K562 (cell line): Measurements from ENCODE around the gene CXCL17. TPM values are rescaled to one million over a fixed set of nuclear protein-coding genes. Genes with fewer than 3 reads are reported as not detected.

Source experiments
- ATAC-seq: fragments of 200-7000 bp; cut with Tn5 transposase; 3 replicates; pipeline ENCODE4 v1.9.1; 2020; ENCODE audit warnings: moderate library complexity
- BruUV-seq: library from RNA; stranded (reverse); fragments of 400-500 nt; replicated peaks from 2 replicates; lab custom pipeline; 2021; lab: Mats Ljungman, UMichigan
- CTCF ChIA-PET: fragments of 300-600 bp; formaldehyde crosslinking; extraction: SDS; loops from one replicate; lab custom pipeline; 2021; ENCODE audit warnings: low intra/inter-chr PET ratio; lab: Yijun Ruan, JAX
- POLR2A ChIA-PET: fragments of 300-600, 350-650 bp; sonication (Branson Sonifier 250); formaldehyde crosslinking; extraction: SDS; loops from one replicate; lab custom pipeline; 2021; ENCODE audit warnings: antibody characterized with exemption, inconsistent platforms; lab: Yijun Ruan, JAX
- DNase-seq, 4 experiments: peaks; one replicate each; pipeline versions ENCODE4 v3.0.0 to v3.0.0-alpha.2; 2011 to 2018; ENCODE audit warnings: low spot score in 3 of 4, mixed read lengths in 3 of 4; ENCODE audit errors: extremely low read depth in 1 of 4
- FAIRE-seq: peaks from 2 replicates; lab custom pipeline; 2011; peaks lifted over from hg19 to GRCh38; lab: Jason Lieb, UNC
- H2AFZ ChIP-seq: 2 replicates; pipeline ENCODE4 v1.6.0; 2011; ENCODE audit warnings: low read depth, low read length, control low read depth, inconsistent platforms
- H3K27ac ChIP-seq: fragments of 200-600 bp; 3 replicates; pipeline ENCODE4 v1.8.0; 2011; ENCODE audit warnings: low read depth, mild to moderate bottlenecking, control low read depth, inconsistent platforms, low read length, moderate library complexity, mixed read lengths; ENCODE audit errors: extremely low read depth
- H3K27me3 ChIP-seq, 2 experiments: fragments of 300-600 bp in 1 of 2; 2 replicates in 1 of 2; 3 replicates in 1 of 2; pipeline versions ENCODE4 v1.6.0 to v1.8.0; 2011; ENCODE audit warnings: inconsistent platforms in 2 of 2, low read length in 2 of 2, mild to moderate bottlenecking in 1 of 2, mixed read lengths in 1 of 2, moderate library complexity in 1 of 2; ENCODE audit not compliant: control insufficient read depth in 2 of 2, insufficient read depth in 2 of 2
- H3K36me3 ChIP-seq: fragments of 300-600 bp; 3 replicates; pipeline ENCODE4 v1.8.0; 2011; ENCODE audit warnings: mild to moderate bottlenecking, low read length, inconsistent platforms; ENCODE audit not compliant: control insufficient read depth, insufficient read depth
- H3K4me1 ChIP-seq, 2 experiments: fragments of 200-600 bp in 1 of 2; replicated peaks in 1 of 2; 2 replicates in 1 of 2; 3 replicates in 1 of 2; pipeline versions ENCODE4 v1.5.1 to v1.8.0; 2011; ENCODE audit warnings: inconsistent platforms in 2 of 2, low read length in 2 of 2, mild to moderate bottlenecking in 1 of 2, mixed read lengths in 1 of 2, moderate library complexity in 1 of 2; ENCODE audit not compliant: control insufficient read depth in 2 of 2, insufficient read depth in 2 of 2
- H3K4me2 ChIP-seq: 2 replicates; pipeline ENCODE4 v1.6.1; 2011; ENCODE audit warnings: low read length, control low read depth, inconsistent platforms, mixed read lengths; ENCODE audit not compliant: insufficient read depth
- H3K4me3 ChIP-seq: fragments of 200-600 bp; sonication (generic), shearing (Covaris generic); 2 replicates; pipeline ENCODE4 v1.5.1; 2016; ENCODE audit warnings: control low read depth, inconsistent platforms
- H3K79me2 ChIP-seq: fragments of 200-600 bp; 3 replicates; pipeline ENCODE4 v1.8.0; 2011; ENCODE audit warnings: low read length, inconsistent platforms; ENCODE audit not compliant: control insufficient read depth, insufficient read depth
- H3K9ac ChIP-seq, 2 experiments: 2 replicates each; pipeline versions ENCODE4 v1.6.0 to v1.6.1; 2011; ENCODE audit warnings: low read depth in 2 of 2, low read length in 2 of 2, control low read depth in 1 of 2, inconsistent platforms in 1 of 2, mild to moderate bottlenecking in 1 of 2, mixed read lengths in 1 of 2; ENCODE audit not compliant: insufficient read depth in 1 of 2
- H3K9me1 ChIP-seq: one replicate; pipeline ENCODE4 v1.6.0; 2011; ENCODE audit warnings: inconsistent platforms, mild to moderate bottlenecking, low read length, moderate library complexity; ENCODE audit not compliant: control insufficient read depth, insufficient read depth
- H3K9me3 ChIP-seq: replicated peaks from 2 replicates; pipeline ENCODE4 v1.5.1; 2011; ENCODE audit warnings: low read depth, low read length, inconsistent platforms; ENCODE audit not compliant: control insufficient read depth, insufficient read depth
- H4K20me1 ChIP-seq: replicated peaks from 2 replicates; pipeline ENCODE4 v1.6.1; 2011; ENCODE audit warnings: low read length, inconsistent platforms, mixed read lengths; ENCODE audit not compliant: control insufficient read depth, insufficient read depth
- WGBS: fragments of 100-300 bp; shearing (Covaris generic); methylation state at CpG from one replicate; pipeline ENCODE4 v1.1.6; 2016; ENCODE audit warnings: low coverage, mixed read lengths; ENCODE audit not compliant: insufficient coverage; ENCODE audit errors: missing lambda C conversion rate; 5-methylcytosine and 5-hydroxymethylcytosine counted together
- in situ Hi-C: fragments of 300-500 bp; cut with MboI; formaldehyde crosslinking; loops from 4 replicates; pipeline ENCODE4 v1.15.0; 2018; ENCODE audit warnings: inconsistent platforms, mixed read lengths
- intact Hi-C: fragments of 100-400 bp; cut with micrococcal nuclease; formaldehyde crosslinking; loops from 2 replicates; pipeline ENCODE4 v1.14.2; 2022
- polyA plus RNA-seq, 8 experiments: library from polyadenylated mRNA; depleted of rRNA in 4 of 8; stranded (reverse) in 5 of 8; unstranded in 3 of 8; fragments of >200 nt; fragmentation: Nextera tagmentation in 2 of 8; fragmentation: Illumina TruSeq in 1 of 8; extraction: Ambion mirVana in 2 of 8; extraction: Trizol in 1 of 8; gene quantifications; 2 replicates each; pipeline versions ENCODE4 v1.2.1 to v1.2.3, GENCODE V29; 2011 to 2014; ENCODE audit warnings: inconsistent platforms in 1 of 8, missing spikeins in 1 of 8
- total RNA-seq, 7 experiments: library from RNA; depleted of rRNA in 6 of 7; stranded (reverse); fragments of >200 nt in 6 of 7; fragmentation: Illumina TruSeq in 2 of 7; extraction: Trizol in 2 of 7; gene quantifications; 2 replicates each; pipeline versions ENCODE4 v1.2.1 to v1.2.3, GENCODE V29; 2011 to 2021; ENCODE audit warnings: low replicate concordance in 1 of 7
- TF ChIP-seq, protein P1 (sequence below): fragments of 450-650 bp; IDR thresholded peaks from 2 replicates; pipeline ENCODE4 v1.6.1; 2016; ENCODE audit warnings: mild to moderate bottlenecking, moderate library complexity
- TF ChIP-seq, protein P2 (sequence below): fragments of 200-800 bp; sonication (Bioruptor generic); IDR thresholded peaks from 2 replicates; pipeline ENCODE4 v1.6.1; 2016; ENCODE audit warnings: missing genetic modification characterization, missing compliant biosample characterization

CXCL17 gene
- total and polyA plus RNA-seq, 9 of the 15 experiments (the other 6 are each of a cell fraction or from before 2014, with no cell fraction given): 0.10 to 0.15 TPM; not detected in 7

DNA sequence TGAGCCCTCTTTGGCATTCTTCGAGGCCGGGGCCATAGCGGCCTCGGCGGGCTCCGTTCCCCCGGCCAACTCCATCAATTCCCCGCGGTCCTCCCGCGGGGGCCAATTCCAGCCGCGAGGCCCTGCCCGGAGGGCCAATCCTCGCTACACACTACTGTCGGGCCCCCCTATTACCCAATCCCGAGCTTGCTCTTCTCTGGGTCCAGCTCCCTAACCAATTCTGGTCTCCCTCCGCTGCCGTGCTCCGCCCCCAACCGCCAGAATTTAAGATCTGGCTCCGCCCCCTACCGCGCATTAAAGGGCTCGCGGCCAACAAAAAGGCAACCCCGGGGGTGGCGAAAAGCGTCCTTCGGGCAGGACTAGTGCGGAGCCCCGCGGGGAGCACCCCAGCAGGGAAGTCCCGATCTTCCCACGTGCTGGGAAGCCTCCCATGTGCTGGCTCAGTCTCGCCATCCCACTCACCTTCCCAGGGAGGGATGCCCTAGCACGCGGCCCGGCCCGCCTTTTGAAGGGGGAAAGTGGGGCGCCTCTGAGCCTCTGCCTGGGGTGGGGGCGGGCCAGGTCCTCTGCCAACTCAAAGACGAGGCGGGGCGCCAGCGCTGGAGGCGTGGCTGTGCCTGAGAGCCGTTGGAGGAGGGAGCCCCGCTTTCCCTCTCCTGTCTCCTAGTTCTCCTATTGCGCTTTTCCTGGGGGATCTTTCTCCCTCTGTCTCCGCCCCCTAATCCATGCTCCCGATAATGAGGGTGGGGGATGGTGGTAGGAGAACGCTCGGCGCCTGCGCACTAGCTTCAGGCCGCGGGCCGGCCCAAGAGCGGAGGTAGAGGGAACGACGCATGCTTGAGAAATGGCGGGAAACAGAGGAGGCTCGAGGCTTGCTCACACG, 19.0 kb downstream of the CXCL17 start:
- FAIRE-seq (no peak), DNase-seq (no peak), ATAC-seq (no peak)
- POLR2A ChIA-PET: interaction anchor here (0.6 to 1.0 kb wide), 4 partner anchors 23 to 121 kb away, joined by 3 to 4 read pairs (median 3); partner anchors contain the start of gene PAFAH1B3
- H3K36me3 ChIP-seq: no peaks in the 10 kb centered on the region
- H3K4me2 ChIP-seq: no peak overlapping the region
- in situ Hi-C loops (no loop called here), intact Hi-C loops (no loop called here)
- no peaks in the 10 kb centered on the region for H3K79me2 ChIP-seq
- H3K9me1 ChIP-seq: no peaks in the 10 kb centered on the region
- no peak overlapping the region for H3K9ac ChIP-seq
- H3K27ac ChIP-seq: no peak overlapping the region
- H4K20me1 ChIP-seq: no peaks in the 10 kb centered on the region
- peaks cover 0 to 5% of the 10 kb centered on the region in 2 experiments; a peak in 1 of 5 replicates for H3K27me3 ChIP-seq
- no peak overlapping the region for H3K4me3 ChIP-seq
- CTCF ChIA-PET: no interaction called here
- peaks cover 0 to 25% of the 10 kb centered on the region in 2 experiments; a peak in 2 of 5 replicates for H3K4me1 ChIP-seq
- 87% methylated on average over 31 of the region's 65 CpGs for WGBS
- no peaks in the 10 kb centered on the region for H3K9me3 ChIP-seq
- H2AFZ ChIP-seq: no peak overlapping the region
- BruUV-seq: no TSS peak
- TF ChIP-seq, protein P1, sequence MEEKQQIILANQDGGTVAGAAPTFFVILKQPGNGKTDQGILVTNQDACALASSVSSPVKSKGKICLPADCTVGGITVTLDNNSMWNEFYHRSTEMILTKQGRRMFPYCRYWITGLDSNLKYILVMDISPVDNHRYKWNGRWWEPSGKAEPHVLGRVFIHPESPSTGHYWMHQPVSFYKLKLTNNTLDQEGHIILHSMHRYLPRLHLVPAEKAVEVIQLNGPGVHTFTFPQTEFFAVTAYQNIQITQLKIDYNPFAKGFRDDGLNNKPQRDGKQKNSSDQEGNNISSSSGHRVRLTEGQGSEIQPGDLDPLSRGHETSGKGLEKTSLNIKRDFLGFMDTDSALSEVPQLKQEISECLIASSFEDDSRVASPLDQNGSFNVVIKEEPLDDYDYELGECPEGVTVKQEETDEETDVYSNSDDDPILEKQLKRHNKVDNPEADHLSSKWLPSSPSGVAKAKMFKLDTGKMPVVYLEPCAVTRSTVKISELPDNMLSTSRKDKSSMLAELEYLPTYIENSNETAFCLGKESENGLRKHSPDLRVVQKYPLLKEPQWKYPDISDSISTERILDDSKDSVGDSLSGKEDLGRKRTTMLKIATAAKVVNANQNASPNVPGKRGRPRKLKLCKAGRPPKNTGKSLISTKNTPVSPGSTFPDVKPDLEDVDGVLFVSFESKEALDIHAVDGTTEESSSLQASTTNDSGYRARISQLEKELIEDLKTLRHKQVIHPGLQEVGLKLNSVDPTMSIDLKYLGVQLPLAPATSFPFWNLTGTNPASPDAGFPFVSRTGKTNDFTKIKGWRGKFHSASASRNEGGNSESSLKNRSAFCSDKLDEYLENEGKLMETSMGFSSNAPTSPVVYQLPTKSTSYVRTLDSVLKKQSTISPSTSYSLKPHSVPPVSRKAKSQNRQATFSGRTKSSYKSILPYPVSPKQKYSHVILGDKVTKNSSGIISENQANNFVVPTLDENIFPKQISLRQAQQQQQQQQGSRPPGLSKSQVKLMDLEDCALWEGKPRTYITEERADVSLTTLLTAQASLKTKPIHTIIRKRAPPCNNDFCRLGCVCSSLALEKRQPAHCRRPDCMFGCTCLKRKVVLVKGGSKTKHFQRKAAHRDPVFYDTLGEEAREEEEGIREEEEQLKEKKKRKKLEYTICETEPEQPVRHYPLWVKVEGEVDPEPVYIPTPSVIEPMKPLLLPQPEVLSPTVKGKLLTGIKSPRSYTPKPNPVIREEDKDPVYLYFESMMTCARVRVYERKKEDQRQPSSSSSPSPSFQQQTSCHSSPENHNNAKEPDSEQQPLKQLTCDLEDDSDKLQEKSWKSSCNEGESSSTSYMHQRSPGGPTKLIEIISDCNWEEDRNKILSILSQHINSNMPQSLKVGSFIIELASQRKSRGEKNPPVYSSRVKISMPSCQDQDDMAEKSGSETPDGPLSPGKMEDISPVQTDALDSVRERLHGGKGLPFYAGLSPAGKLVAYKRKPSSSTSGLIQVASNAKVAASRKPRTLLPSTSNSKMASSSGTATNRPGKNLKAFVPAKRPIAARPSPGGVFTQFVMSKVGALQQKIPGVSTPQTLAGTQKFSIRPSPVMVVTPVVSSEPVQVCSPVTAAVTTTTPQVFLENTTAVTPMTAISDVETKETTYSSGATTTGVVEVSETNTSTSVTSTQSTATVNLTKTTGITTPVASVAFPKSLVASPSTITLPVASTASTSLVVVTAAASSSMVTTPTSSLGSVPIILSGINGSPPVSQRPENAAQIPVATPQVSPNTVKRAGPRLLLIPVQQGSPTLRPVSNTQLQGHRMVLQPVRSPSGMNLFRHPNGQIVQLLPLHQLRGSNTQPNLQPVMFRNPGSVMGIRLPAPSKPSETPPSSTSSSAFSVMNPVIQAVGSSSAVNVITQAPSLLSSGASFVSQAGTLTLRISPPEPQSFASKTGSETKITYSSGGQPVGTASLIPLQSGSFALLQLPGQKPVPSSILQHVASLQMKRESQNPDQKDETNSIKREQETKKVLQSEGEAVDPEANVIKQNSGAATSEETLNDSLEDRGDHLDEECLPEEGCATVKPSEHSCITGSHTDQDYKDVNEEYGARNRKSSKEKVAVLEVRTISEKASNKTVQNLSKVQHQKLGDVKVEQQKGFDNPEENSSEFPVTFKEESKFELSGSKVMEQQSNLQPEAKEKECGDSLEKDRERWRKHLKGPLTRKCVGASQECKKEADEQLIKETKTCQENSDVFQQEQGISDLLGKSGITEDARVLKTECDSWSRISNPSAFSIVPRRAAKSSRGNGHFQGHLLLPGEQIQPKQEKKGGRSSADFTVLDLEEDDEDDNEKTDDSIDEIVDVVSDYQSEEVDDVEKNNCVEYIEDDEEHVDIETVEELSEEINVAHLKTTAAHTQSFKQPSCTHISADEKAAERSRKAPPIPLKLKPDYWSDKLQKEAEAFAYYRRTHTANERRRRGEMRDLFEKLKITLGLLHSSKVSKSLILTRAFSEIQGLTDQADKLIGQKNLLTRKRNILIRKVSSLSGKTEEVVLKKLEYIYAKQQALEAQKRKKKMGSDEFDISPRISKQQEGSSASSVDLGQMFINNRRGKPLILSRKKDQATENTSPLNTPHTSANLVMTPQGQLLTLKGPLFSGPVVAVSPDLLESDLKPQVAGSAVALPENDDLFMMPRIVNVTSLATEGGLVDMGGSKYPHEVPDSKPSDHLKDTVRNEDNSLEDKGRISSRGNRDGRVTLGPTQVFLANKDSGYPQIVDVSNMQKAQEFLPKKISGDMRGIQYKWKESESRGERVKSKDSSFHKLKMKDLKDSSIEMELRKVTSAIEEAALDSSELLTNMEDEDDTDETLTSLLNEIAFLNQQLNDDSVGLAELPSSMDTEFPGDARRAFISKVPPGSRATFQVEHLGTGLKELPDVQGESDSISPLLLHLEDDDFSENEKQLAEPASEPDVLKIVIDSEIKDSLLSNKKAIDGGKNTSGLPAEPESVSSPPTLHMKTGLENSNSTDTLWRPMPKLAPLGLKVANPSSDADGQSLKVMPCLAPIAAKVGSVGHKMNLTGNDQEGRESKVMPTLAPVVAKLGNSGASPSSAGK: peak; percentile 90; the same call in 1 of the 2 replicates
- TF ChIP-seq, protein P2, sequence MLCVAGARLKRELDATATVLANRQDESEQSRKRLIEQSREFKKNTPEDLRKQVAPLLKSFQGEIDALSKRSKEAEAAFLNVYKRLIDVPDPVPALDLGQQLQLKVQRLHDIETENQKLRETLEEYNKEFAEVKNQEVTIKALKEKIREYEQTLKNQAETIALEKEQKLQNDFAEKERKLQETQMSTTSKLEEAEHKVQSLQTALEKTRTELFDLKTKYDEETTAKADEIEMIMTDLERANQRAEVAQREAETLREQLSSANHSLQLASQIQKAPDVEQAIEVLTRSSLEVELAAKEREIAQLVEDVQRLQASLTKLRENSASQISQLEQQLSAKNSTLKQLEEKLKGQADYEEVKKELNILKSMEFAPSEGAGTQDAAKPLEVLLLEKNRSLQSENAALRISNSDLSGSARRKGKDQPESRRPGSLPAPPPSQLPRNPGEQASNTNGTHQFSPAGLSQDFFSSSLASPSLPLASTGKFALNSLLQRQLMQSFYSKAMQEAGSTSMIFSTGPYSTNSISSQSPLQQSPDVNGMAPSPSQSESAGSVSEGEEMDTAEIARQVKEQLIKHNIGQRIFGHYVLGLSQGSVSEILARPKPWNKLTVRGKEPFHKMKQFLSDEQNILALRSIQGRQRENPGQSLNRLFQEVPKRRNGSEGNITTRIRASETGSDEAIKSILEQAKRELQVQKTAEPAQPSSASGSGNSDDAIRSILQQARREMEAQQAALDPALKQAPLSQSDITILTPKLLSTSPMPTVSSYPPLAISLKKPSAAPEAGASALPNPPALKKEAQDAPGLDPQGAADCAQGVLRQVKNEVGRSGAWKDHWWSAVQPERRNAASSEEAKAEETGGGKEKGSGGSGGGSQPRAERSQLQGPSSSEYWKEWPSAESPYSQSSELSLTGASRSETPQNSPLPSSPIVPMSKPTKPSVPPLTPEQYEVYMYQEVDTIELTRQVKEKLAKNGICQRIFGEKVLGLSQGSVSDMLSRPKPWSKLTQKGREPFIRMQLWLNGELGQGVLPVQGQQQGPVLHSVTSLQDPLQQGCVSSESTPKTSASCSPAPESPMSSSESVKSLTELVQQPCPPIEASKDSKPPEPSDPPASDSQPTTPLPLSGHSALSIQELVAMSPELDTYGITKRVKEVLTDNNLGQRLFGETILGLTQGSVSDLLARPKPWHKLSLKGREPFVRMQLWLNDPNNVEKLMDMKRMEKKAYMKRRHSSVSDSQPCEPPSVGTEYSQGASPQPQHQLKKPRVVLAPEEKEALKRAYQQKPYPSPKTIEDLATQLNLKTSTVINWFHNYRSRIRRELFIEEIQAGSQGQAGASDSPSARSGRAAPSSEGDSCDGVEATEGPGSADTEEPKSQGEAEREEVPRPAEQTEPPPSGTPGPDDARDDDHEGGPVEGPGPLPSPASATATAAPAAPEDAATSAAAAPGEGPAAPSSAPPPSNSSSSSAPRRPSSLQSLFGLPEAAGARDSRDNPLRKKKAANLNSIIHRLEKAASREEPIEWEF (CRISPR knock-in tag): no peak
